Endothelial cell (in vitro differentiated cells): ENCODE measurements around the gene ARHGEF28. TPM values are rescaled to one million over a fixed set of nuclear protein-coding genes. Genes with fewer than 3 reads are reported as not detected.

ENCODE experiments used
- DNase-seq: peaks from one replicate; pipeline ENCODE4 v3.0.0; 2021; ENCODE audit warnings: low spot score
- H3K27ac Mint-ChIP-seq: one replicate; pipeline ENCODE4 v1.8.0; 2021; ENCODE audit warnings: mixed read lengths, inconsistent platforms; ENCODE audit not compliant: unreplicated experiment
- H3K27me3 Mint-ChIP-seq: one replicate; pipeline ENCODE4 v1.8.0; 2021; ENCODE audit warnings: mild to moderate bottlenecking, moderate library complexity, mixed read lengths, inconsistent platforms; ENCODE audit not compliant: unreplicated experiment
- H3K36me3 Mint-ChIP-seq: one replicate; pipeline ENCODE4 v1.8.0; 2021; ENCODE audit warnings: mild to moderate bottlenecking, low read depth, mixed read lengths, inconsistent platforms; ENCODE audit not compliant: unreplicated experiment
- H3K4me1 Mint-ChIP-seq: one replicate; pipeline ENCODE4 v1.8.0; 2021; ENCODE audit warnings: mild to moderate bottlenecking, mixed read lengths, inconsistent platforms; ENCODE audit not compliant: unreplicated experiment
- H3K4me3 Mint-ChIP-seq: one replicate; pipeline ENCODE4 v1.8.0; 2021; ENCODE audit warnings: mild to moderate bottlenecking, mixed read lengths, inconsistent platforms; ENCODE audit not compliant: unreplicated experiment
- H3K9me3 Mint-ChIP-seq: one replicate; pipeline ENCODE4 v1.8.0; 2021; ENCODE audit warnings: mixed read lengths, inconsistent platforms; ENCODE audit not compliant: unreplicated experiment
- CTCF ChIP-seq: fragments of 200-600 bp; sonication (generic); IDR thresholded peaks from one replicate; pipeline ENCODE4 v1.5.0; 2021; ENCODE audit warnings: antibody characterized with exemption; ENCODE audit not compliant: unreplicated experiment
- total RNA-seq: library from RNA; stranded (reverse); fragmentation: NEBNext Ultra II Directional; extraction: Animal tissue kit (Norgen Biotek cat#: 25700); gene quantifications from one replicate; pipeline ENCODE4 v1.2.1, GENCODE V29; 2021; ENCODE audit not compliant: unreplicated experiment

Gene ARHGEF28
- total RNA-seq, 1 donor from 2014 or later: 1.5 TPM

GRCh38 chr5:73987915-73988314 lies 361.9 kb downstream of the ARHGEF28 start:
- peaks cover 17% of the 10 kb centered on the region for H3K4me1 Mint-ChIP-seq

GRCh38 chr5:73989956-73990355 lies 364.0 kb downstream of the ARHGEF28 start:
- Mint-ChIP-seq H3K27ac (no peak overlapping the region), H3K9me3 (no peaks in the 10 kb centered on the region), H3K4me3 (no peak overlapping the region), H3K36me3 (no peaks in the 10 kb centered on the region), H3K27me3 (peaks cover 3% of the 10 kb centered on the region), H3K4me1 (peaks cover 17% of the 10 kb centered on the region)
- TF ChIP-seq CTCF: no peak
- DNase-seq: no peak

More at GRCh38 chr5:73987915-73988314, 361.9 kb downstream of the ARHGEF28 start:
- no peak overlapping the region for H3K27ac Mint-ChIP-seq
- no peak overlapping the region for H3K4me3 Mint-ChIP-seq
- H3K9me3 Mint-ChIP-seq: no peaks in the 10 kb centered on the region
- peaks cover 4% of the 10 kb centered on the region for H3K27me3 Mint-ChIP-seq
- DNase-seq: no peak
- no peak for TF ChIP-seq CTCF
- H3K36me3 Mint-ChIP-seq: no peaks in the 10 kb centered on the region

Other genes starting within 250 kb of the ARHGEF28 start
- 0.33 TPM for gene FOXD1, start 177.4 kb upstream of the ARHGEF28 start, total RNA-seq
- gene BTF3, start 127.8 kb upstream of the ARHGEF28 start, total RNA-seq: 866 TPM
- 12.9 TPM for gene ANKRA2, start 60.6 kb upstream of the ARHGEF28 start, total RNA-seq
- gene UTP15, start 60.5 kb upstream of the ARHGEF28 start, total RNA-seq: 17.2 TPM